Measurements from ENCODE around the gene GPR173.

GPR173 gene

DNA sequence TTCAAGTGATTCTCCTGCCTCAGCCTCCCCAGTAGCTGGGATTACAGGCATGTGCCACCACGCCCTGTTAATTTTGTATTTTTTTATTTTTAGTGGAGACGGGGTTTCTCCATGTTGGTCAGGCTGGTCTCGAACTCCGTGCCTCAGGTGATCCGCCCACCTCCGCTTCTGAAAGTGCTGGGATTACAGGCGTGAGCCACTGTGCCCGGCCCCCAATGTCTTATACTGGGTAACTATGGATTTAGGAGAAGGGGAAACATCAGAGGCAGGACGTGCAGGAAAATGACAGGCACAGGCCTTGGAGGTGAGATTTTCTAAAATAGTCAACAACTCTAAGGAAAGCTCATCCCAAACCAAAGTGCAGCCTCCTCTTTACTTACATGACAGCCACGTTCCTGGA lies 22.5 kb downstream of the GPR173 start:
- no peak for DNase-seq (ENCODE audit: low read depth)

DNA sequence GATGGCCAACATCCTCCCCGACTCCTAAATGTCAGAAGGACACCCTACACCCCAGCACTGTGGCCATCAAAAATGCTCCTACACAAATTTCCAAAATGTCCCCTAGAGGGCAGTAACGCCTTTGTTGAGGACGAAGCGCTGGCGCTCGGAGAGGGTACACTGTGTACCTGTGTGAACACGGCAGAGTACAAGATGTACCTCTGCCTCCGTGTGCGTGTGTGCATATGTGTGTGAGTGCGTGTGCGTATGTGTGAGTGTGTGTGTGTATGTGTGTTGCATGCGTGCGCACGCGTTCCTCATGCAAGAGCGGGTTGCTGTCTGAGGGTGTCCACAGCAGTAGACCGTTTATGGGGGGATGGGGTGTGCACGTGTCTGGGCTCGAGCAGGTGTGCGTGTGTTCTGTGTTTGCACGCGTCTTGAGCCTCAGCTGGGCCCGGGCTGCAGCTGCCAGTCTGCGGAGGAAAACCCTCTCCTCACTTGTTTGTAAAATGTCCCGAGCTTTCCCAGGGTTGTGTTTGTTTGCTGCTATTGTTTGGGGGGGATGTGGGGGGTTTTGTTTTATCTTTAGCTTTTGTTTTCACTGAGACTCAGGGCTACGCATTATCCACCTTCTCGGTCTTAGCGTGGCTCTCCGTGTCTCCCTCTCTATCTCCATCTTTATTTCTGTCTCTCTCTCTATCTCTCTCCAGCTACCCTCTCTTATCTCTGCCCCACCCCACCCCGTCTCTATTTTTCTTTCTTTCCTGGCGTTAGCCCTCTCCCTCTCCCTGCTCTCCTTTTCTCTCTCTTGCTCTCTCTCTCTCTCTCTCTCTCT lies 23.2 kb downstream of the GPR173 start:
- DNase-seq (ENCODE audit: low read depth): peak; percentile 45

DNA sequence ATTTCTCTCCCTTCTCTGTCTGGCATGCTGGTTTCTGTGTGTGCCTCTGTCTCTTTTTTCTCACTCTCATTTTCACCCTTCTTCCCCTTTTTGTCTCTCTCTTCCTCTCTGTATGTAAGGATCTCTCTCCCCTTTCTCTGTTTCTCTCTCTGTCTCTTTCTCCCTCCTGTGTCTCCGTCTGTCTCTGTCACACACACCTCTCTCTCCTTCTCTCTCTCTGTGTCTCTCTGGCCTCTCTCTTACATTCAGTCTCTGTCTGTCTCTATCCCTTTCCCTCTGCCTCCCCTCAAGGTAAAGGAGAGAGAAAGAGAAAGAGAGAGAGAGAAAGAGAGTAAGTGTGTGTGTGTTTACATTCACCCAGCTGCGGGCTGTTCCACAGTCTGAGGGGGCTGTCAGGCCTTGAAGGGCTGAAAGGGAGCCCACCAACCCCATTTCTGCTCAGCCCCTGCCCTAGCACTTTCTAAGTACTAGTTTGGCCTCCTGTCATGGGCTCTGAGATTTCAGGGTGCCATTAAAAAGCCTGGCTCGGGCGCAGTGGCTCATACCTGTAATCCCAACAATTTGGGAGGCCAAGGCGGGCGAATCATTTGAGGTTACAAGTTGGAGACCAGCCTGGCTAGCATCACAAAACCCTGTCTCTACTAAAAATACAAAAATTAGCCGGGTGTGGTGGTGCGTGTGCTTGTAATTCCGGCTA lies 24.0 kb downstream of the GPR173 start:
- no peak for DNase-seq (ENCODE audit: low read depth)

DNA sequence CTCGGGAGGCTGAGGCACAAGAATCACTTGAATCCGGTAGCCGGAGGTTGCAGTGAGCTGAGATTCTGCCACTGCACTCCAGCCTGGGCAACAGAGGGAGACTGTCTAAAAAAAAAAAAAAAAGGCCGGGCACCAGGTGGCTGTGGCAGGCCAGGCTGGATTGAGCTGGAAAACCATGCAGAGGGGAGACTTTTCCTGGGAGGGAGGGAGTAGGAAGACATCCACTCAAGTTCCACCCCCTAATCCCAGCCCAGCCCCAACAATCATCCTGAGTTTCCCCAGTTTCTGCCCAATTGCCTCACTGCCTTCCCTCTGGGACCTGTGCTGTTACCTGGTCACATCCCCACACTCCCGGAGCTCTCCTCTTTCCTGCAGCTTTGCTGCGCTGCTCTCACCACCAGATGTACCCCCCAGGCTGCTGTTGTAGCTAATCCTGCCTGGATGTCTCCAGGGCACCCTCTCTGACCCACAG lies 24.6 kb downstream of the GPR173 start:
- DNase-seq (ENCODE audit: low read depth): no peak

DNA sequence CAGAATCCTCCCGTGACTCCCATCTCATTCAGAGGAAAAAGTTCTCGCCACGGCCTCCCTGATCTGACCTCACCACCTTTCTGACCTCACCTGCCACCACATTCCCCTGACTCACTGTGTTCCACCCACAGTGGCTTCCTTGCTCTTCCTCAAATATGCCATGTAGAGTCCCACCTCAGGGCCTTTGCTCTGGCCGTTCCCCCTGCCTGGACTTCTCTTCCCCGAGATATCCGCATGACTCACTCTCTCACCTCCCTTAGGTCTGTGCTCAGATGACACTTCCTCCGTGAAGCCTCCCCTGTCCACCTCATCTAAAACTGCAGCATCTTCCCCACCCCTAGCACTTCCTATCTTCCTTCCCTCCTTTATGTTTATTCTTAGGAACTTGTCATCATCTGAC lies 26.4 kb downstream of the GPR173 start:
- no peak for DNase-seq (ENCODE audit: low read depth)

DNA sequence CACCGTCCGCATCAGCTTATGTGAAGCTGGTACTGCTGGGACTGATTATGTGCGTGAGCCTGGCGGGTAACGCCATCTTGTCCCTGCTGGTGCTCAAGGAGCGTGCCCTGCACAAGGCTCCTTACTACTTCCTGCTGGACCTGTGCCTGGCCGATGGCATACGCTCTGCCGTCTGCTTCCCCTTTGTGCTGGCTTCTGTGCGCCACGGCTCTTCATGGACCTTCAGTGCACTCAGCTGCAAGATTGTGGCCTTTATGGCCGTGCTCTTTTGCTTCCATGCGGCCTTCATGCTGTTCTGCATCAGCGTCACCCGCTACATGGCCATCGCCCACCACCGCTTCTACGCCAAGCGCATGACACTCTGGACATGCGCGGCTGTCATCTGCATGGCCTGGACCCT lies 28.1 kb downstream of the GPR173 start:
- DNase-seq (ENCODE audit: low read depth): no peak

DNA sequence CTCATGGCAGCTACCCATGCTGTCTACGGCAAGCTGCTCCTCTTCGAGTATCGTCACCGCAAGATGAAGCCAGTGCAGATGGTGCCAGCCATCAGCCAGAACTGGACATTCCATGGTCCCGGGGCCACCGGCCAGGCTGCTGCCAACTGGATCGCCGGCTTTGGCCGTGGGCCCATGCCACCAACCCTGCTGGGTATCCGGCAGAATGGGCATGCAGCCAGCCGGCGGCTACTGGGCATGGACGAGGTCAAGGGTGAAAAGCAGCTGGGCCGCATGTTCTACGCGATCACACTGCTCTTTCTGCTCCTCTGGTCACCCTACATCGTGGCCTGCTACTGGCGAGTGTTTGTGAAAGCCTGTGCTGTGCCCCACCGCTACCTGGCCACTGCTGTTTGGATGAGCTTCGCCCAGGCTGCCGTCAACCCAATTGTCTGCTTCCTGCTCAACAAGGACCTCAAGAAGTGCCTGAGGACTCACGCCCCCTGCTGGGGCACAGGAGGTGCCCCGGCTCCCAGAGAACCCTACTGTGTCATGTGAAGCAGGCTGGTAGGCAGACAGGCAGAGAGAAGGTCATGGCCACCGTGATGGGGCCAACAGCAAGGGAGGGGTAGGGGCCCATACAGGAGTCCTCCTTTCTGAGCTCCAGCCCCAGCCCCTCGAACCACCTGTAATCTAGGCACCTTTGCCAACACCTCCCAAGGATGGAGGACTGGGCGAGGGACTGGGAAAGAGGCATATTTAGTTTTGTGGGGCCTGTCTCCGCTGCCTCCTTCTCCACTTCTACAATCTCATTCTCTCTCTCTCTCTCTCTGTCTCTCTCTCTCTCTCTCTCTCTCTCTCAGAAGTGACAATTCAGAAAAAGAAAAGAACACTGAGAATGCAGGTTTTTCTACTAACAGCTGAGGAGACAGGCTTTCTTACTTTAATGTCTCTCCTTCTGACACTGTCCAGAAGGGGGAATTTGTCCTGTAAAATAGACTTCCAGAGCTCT lies 28.9 kb downstream of the GPR173 start:
- no peak for DNase-seq (ENCODE audit: low read depth)

DNA sequence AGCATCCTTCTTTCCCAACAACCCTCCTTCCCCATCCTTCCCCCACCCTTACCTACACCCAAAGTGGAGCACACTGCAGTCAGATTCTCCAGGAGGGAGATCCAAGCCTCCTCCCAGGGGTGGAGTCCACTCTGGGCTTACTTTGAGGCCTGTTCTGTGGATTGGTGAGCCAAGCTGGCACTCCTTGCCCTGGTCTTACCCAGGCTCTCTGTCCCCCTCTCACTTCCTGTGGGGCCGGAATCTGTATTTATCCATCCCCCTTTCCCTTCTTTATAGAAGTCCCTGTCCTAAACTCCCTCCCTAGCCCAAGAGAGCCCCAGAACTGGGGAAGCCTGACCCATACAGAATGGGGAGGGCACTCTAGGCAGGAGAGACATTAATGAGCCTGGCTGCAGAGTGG lies 30.4 kb downstream of the GPR173 start:
- no peak for DNase-seq (ENCODE audit: low read depth)

DNA sequence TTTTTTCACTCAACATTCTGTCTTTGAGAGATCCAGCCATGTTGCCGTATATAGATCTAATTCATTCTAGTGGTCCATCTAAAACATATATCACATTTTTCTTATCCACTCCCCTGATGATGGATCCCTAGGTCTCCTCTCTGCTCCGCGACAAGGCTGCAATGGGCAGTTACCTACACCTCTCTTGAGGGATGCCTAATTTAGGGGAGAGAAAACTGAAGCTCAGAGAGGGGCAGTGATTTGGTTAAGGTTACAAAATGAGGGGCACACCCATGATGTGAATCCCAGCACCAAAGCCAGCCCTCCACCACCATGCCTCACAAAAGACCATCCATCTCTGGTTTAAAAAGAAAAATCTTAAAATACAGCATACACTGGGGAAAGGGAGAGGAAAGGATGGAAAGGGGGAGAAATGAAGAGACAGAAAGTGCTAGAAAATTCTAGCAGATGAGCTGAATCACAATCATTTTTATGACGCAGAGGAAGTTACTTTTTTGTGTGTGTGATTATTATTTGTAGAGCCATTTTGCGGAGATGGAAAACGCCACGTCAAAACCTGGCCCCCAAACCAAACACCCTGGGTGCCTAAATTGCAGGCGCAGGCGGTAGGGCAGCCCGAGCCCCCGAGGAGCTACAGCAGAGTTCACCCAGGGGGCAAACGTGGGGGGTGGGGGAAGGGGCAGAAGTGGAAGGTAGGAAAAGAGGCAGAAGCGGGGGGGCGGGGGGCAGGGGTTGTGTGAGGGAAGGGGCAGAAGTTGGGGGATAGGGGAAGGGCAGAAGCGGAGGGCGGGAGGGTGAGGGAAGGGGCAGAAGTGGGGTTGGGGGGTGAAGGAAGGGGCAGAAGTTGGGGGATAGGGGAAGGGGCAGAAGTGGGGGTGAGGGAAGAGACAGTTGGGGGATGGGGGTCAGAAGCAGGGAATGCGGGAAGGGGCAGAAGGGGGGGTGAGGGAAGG lies 32.3 kb downstream of the GPR173 start:
- no peak for DNase-seq (ENCODE audit: low read depth)

DNA sequence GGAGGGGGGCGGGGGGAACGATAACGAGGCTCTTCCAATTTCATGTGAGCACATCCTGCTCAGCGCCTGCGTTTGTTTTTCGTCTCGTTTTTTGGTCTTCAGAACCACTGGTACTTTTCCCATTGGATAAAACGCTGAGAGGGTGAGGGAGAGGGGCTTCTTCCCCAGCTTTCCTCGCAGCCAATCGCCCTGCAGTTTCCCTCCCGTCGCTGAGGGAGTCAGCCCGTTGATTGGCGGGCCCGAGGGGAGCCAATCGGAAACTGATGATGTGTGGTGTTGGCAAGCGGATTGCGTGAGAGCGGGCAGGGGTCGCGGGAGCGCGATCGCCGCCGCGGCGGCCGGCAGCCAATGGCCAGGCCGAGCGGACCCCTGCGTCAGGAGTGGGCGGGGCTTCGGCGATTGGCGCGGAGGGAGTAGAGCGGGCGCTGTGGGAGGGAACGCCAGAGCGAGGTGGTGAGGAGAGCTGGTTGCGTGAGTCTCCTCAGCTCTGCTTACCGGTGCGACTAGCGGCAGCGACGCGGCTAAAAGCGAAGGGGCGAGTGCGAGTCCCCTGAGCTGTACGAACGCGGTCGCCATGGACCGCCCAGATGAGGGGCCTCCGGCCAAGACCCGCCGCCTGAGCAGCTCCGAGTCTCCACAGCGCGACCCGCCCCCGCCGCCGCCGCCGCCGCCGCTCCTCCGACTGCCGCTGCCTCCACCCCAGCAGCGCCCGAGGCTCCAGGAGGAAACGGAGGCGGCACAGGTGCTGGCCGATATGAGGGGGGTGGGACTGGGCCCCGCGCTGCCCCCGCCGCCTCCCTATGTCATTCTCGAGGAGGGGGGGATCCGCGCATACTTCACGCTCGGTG lies 33.6 kb downstream of the GPR173 start, which contains the start of gene TSPYL2:
TSPYL2 (plus strand) TSS at position 443 of the 848 bp plus-strand sequence; CDS start at position 575, 132 bp downstream.
- DNase-seq (ENCODE audit: low read depth): peak; percentile 98

DNA sequence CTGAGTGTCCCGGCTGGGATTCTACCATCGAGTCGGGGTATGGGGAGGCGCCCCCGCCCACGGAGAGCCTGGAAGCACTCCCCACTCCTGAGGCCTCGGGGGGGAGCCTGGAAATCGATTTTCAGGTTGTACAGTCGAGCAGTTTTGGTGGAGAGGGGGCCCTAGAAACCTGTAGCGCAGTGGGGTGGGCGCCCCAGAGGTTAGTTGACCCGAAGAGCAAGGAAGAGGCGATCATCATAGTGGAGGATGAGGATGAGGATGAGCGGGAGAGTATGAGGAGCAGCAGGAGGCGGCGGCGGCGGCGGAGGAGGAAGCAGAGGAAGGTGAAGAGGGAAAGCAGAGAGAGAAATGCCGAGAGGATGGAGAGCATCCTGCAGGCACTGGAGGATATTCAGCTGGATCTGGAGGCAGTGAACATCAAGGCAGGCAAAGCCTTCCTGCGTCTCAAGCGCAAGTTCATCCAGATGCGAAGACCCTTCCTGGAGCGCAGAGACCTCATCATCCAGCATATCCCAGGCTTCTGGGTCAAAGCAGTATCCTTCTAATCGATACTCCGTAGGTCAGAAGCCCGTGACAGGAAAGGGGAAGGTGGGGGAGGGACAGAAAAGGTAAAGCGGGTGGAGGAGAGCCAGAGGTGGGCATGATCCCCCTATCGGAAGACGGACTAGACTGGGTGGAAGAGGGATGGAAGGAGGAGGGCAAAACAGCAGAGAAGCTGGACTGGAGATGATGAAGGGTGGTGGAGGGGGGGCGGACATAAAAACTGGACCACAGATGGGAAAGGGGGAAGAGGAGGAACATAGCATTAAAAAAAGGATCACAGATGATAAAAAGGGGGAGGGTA lies 34.4 kb downstream of the GPR173 start:
- no peak for DNase-seq (ENCODE audit: low read depth)

DNA sequence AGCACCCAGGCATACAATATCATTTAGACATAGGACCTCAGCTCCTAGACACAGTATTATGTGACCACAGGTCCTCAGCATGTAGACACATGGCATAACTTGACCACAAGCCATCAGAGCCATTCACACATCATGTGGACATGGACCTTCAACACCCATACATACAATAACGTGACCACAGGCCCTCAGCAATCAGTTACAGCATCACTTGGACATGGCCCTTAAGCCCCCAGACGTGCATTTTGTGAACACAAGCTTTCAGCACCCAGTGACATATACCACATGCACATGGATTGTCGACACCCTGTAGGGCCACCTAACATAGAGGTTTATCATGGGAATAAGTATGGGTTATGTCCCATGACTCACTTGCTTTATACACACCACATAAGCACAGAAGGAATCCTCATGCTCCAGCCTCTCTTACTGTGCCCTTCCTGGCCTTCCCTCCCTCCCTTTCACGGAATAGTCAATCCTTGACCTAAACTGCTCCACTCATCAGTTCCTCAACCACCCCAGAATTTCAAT lies 35.5 kb downstream of the GPR173 start:
- DNase-seq (ENCODE audit: low read depth): no peak

DNA sequence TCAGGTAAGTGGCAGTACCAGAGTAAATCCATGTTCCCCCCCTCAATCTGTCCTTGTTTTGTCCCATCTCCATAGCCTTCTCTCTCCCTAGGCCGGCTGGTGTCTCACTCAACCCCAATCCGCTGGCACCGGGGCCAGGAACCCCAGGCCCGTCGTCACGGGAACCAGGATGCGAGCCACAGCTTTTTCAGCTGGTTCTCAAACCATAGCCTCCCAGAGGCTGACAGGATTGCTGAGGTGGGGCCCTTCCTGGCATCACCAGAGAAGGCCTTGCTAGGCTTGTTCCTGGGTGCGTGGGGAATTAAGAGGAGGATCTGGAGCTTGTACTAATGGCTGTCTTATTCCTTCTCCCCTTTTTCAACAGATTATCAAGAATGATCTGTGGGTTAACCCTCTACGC lies 36.3 kb downstream of the GPR173 start:
- no peak for DNase-seq (ENCODE audit: low read depth)

DNA sequence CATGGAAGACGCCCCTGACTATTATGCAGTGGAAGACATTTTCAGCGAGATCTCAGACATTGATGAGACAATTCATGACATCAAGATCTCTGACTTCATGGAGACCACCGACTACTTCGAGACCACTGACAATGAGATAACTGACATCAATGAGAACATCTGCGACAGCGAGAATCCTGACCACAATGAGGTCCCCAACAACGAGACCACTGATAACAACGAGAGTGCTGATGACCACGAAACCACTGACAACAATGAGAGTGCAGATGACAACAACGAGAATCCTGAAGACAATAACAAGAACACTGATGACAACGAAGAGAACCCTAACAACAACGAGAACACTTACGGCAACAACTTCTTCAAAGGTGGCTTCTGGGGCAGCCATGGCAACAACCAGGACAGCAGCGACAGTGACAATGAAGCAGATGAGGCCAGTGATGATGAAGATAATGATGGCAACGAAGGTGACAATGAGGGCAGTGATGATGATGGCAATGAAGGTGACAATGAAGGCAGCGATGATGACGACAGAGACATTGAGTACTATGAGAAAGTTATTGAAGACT lies 37.2 kb downstream of the GPR173 start:
- no peak for DNase-seq (ENCODE audit: low read depth)

DNA sequence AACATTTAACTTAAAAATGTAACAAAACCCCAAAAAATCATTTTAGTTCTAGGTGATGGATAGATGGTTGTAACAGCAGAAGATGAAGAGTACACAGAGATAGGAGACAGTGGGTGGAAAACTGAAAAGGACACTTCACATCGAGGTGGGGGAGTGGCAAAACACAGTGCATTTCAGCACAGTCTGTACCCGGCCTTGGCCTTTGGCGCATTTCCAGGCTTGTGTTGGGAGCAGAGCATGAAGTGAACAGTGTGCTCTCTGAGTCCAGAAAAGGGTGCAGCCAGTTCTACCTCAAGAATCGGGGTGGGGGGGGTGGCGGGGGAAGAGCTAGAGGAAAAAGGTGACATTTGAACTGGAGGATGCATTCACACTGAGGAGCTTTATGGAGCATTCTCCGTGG lies 37.9 kb downstream of the GPR173 start:
- peak; percentile 8 for DNase-seq (ENCODE audit: low read depth)

DNA sequence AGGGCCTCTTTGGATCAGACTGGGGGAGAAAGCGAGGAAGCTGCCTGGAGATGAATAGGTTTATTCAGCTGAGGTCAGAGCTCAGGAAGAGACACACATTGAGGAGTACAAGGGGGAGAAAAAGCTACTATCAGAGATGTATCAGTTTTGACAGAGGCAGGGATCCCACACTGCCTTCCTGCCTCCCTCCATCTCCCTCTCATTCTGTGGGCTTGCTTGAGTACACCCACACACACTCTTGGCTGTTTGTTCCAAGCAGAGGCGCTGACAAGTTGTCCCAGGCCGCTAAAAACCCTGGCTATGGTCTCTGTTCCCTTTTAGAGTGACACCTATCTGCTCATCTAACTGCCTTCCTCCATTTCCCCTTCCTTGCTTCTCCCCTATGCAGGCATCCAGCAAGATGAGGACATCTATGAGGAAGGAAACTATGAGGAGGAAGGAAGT lies 38.8 kb downstream of the GPR173 start:
- no peak for DNase-seq (ENCODE audit: low read depth)

DNA sequence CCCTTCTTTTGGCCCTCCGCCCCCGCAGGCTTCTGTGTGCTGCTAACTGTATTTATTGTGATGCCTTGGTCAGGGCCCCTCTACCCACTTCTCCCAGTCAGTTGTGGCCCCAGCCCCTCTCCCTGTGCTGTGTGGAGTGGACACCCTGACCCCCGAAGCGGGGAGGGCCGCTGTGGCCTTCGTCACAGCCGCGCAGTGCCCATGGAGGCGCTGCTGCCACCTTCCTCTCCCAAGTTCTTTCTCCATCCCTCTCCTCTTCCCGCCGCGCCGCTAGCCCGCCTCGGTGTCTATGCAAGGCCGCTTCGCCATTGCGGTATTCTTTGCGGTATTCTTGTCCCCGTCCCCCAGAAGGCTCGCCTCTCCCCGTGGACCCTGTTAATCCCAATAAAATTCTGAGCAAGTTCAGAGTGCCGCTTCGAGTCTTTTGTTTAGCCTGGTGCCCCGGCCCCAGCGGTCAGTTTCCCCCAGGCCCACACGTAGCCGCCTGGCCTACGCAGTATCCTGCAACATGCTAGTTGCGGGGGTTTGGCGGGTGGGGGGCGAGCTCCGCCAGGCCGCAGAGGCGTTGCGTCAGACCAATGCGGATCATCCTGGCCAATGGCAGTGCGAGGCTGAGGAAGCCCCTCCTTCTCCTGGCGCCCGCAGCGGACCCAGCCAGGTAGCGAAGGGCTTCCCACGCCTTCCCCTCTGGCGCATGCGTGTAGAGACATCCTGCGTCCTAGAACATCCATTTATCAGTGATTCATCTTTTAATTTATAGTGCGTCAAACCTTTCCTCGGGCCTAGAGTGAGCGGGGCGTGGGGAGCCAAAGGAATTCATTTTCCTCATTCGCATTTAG lies 39.8 kb downstream of the GPR173 start:
- peak; percentile 68 for DNase-seq (ENCODE audit: low read depth)

All from fibroblast of gingiva (primary cell).